Keratinocyte (primary cell): ENCODE measurements around the gene MCOLN2. TPM values are rescaled to one million over a fixed set of nuclear protein-coding genes. Genes with fewer than 3 reads are reported as not detected.

Experiments used
- DNase-seq: peaks from one replicate; pipeline ENCODE4 v3.0.0-alpha.2; 2011; ENCODE audit warnings: low read depth, missing footprints, low spot score
- FAIRE-seq: peaks from 2 replicates; lab custom pipeline; 2011; peaks lifted over from hg19 to GRCh38; lab: Jason Lieb, UNC
- H2AFZ ChIP-seq: 2 replicates; pipeline ENCODE4 v1.6.0; 2012; ENCODE audit warnings: low read length, control low read depth, inconsistent platforms; ENCODE audit not compliant: control insufficient read depth
- H3K27ac ChIP-seq: 2 replicates; pipeline ENCODE4 v1.5.1; 2011; ENCODE audit warnings: low read length; ENCODE audit not compliant: control insufficient read depth, insufficient read depth
- H3K27me3 ChIP-seq: 3 replicates; pipeline ENCODE4 v1.6.0; 2011; ENCODE audit warnings: low read length; ENCODE audit not compliant: control insufficient read depth, insufficient read depth; ENCODE audit errors: extremely low read depth
- H3K36me3 ChIP-seq, 2 experiments: 2 replicates in 1 of 2; 3 replicates in 1 of 2; pipeline ENCODE4 v1.5.1; 2011; ENCODE audit warnings: low read length in 2 of 2, mild to moderate bottlenecking in 1 of 2; ENCODE audit not compliant: control insufficient read depth in 2 of 2, insufficient read depth in 2 of 2; ENCODE audit errors: extremely low read depth in 1 of 2
- H3K4me1 ChIP-seq: 3 replicates; pipeline ENCODE4 v1.5.1; 2011; ENCODE audit warnings: low read length; ENCODE audit not compliant: control insufficient read depth, insufficient read depth; ENCODE audit errors: extremely low read depth
- H3K4me2 ChIP-seq: 3 replicates; pipeline ENCODE4 v1.6.0; 2011; ENCODE audit warnings: low read depth, low read length; ENCODE audit not compliant: control insufficient read depth, insufficient read depth; ENCODE audit errors: extremely low read depth
- H3K4me3 ChIP-seq, 3 experiments: fragments of 200-600 bp in 1 of 3; sonication (generic) in 1 of 3; 2 replicates in 2 of 3; 3 replicates in 1 of 3; pipeline ENCODE4 v1.5.1; 2011 to 2016; ENCODE audit warnings: low read length in 3 of 3, mild to moderate bottlenecking in 3 of 3, control low read depth in 2 of 3, inconsistent platforms in 1 of 3, low read depth in 1 of 3, mixed read lengths in 1 of 3, mixed run types in 1 of 3, moderate library complexity in 1 of 3; ENCODE audit not compliant: control insufficient read depth in 2 of 3, insufficient read depth in 2 of 3; ENCODE audit errors: extremely low read depth in 1 of 3
- H3K79me2 ChIP-seq: 2 replicates; pipeline ENCODE4 v1.6.0; 2012; ENCODE audit warnings: low read length; ENCODE audit not compliant: control insufficient read depth, insufficient read depth
- H3K9ac ChIP-seq: 3 replicates; pipeline ENCODE4 v1.6.0; 2011; ENCODE audit warnings: low read length; ENCODE audit not compliant: control insufficient read depth, insufficient read depth; ENCODE audit errors: extremely low read depth
- H3K9me1 ChIP-seq: 3 replicates; pipeline ENCODE4 v1.6.0; 2011; ENCODE audit warnings: low read length; ENCODE audit not compliant: control insufficient read depth, insufficient read depth; ENCODE audit errors: extremely low read depth
- H3K9me3 ChIP-seq: 2 replicates; pipeline ENCODE4 v1.5.1; 2012; ENCODE audit warnings: low read depth, low read length; ENCODE audit not compliant: control insufficient read depth
- H4K20me1 ChIP-seq: 3 replicates; pipeline ENCODE4 v1.6.0; 2011; ENCODE audit warnings: low read length; ENCODE audit not compliant: control insufficient read depth, insufficient read depth; ENCODE audit errors: extremely low read depth
- CTCF ChIP-seq, 3 experiments: IDR thresholded peaks in 1 of 3; conservative IDR thresholded peaks in 1 of 3; optimal IDR thresholded peaks in 1 of 3; 2 replicates in 2 of 3; 3 replicates in 1 of 3; pipeline versions ENCODE3 to v1.5.1; 2011; ENCODE audit warnings: low read length in 3 of 3, mild to moderate bottlenecking in 3 of 3, moderate library complexity in 2 of 3, control low read depth in 1 of 3, inconsistent platforms in 1 of 3; ENCODE audit not compliant: insufficient read depth in 2 of 3; ENCODE audit errors: extremely low read depth in 1 of 3
- EZH2 ChIP-seq: IDR thresholded peaks from one replicate; pipeline ENCODE4 v1.6.1; 2012; ENCODE audit warnings: inconsistent platforms, mild to moderate bottlenecking, low read length, moderate library complexity
- dilution Hi-C: fragments of 300-500 bp; cut with MboI; formaldehyde crosslinking; loops from one replicate; pipeline ENCODE4 v1.7.0; 2020; ENCODE audit warnings: low sequenced_read_pairs; ENCODE audit not compliant: extremely low pct_ligation_motif_present
- polyA plus RNA-seq, 5 experiments: library from polyadenylated mRNA; depleted of rRNA in 3 of 5; stranded (reverse) in 3 of 5; stranded (forward) in 1 of 5; unstranded in 1 of 5; fragments of >200 nt; gene quantifications; 1 replicate in 1 of 5; 2 replicates in 3 of 5; 3 replicates in 1 of 5; pipeline versions ENCODE4 v1.2.1 to v1.2.3, GENCODE V29; 2011 to 2012; ENCODE audit warnings: missing spikeins in 2 of 5, low read depth in 1 of 5, low replicate concordance in 1 of 5

The MCOLN2 gene
- polyA plus RNA-seq, 1 donor (not counting 4 experiments of a cell fraction or from before 2014, with no cell fraction given): 0.14 TPM

- TF ChIP-seq CTCF (optimal IDR thresholded peaks at IDR 0.05 in 1 of 3, IDR thresholded peaks at IDR 0.05 in 1 of 3, conservative IDR thresholded peaks at IDR 0.05 in 1 of 3; ENCODE audit: extremely low read depth in 1 of 3, insufficient read depth in 2 of 3, low read length in 3 of 3) (peak; percentile 75 to 88 (median 78)), EZH2 (no peak)
- Histone ChIP-seq H3K79me2 (no peaks in the 10 kb centered on the region), H3K27me3 (no peaks in the 10 kb centered on the region), H3K27ac (no peak overlapping the region), H3K9me1 (no peaks in the 10 kb centered on the region), H3K4me2 (no peak overlapping the region), H2AFZ (no peak overlapping the region), H3K9me3 (no peaks in the 10 kb centered on the region), H3K4me1 (peaks cover 20% of the 10 kb centered on the region), H4K20me1 (no peaks in the 10 kb centered on the region), H3K36me3 (no peaks in the 10 kb centered on the region), H3K9ac (no peak overlapping the region), H3K4me3 (no peak overlapping the region)
- peak; percentile 96 for FAIRE-seq
- DNase-seq: peak; percentile 26
- dilution Hi-C loops: no loop called here
These were observed 60.6 kb downstream of the MCOLN2 start for GRCh38 chr1:84936116-84936810.

GRCh38 chr1:84933011-84933611, 63.8 kb downstream of the MCOLN2 start:
- FAIRE-seq (peak; percentile 34), DNase-seq (no peak)
- TF ChIP-seq EZH2 (no peak), CTCF (optimal IDR thresholded peaks at IDR 0.05 in 1 of 3, IDR thresholded peaks at IDR 0.05 in 1 of 3, conservative IDR thresholded peaks at IDR 0.05 in 1 of 3; ENCODE audit: extremely low read depth in 1 of 3, insufficient read depth in 2 of 3, low read length in 3 of 3) (no peak)
- Histone ChIP-seq H3K27me3 (no peaks in the 10 kb centered on the region), H3K27ac (no peak overlapping the region), H4K20me1 (no peaks in the 10 kb centered on the region), H3K9me1 (no peaks in the 10 kb centered on the region), H3K36me3 (no peaks in the 10 kb centered on the region), H3K4me1 (no peaks in the 10 kb centered on the region), H3K79me2 (no peaks in the 10 kb centered on the region), H3K9ac (no peak overlapping the region), H3K4me3 (no peak overlapping the region), H3K9me3 (no peaks in the 10 kb centered on the region), H2AFZ (no peak overlapping the region), H3K4me2 (no peak overlapping the region)
- dilution Hi-C loops: no loop called here
